Stimulated activated CD4-positive, alpha-beta T cell treated with anti-CD3 and anti-CD28 coated beads, Interleukin-12 subunit alpha, Interleukin-12 subunit beta, amount 100 ng/mL, for 48 hours (primary cell): ENCODE measurements around the gene CD52.
A peak's percentile ranks its signal among the peaks of the same experiment; 100 is the strongest.
"Not testable (repeated sequence)": the region's sequence is repeated elsewhere in the genome, so short reads cannot be mapped to it uniquely, and the experiment has no call there.

Experiments
- DNase-seq, 3 donors: peaks; one replicate each; pipeline ENCODE4 v3.0.0-alpha.2; 2020; ENCODE audit warnings: low read depth in 2 of 3, low spot score in 1 of 3

The CD52 gene

GRCh38 chr1:26329380-26329779 lies 11.6 kb downstream of the CD52 start:
- DNase-seq = not testable (repeated sequence)

- no peak for DNase-seq
These were observed 12.5 kb downstream of the CD52 start for GRCh38 chr1:26330276-26330675.

- not testable (repeated sequence) for DNase-seq
These were observed 15.6 kb downstream of the CD52 start for GRCh38 chr1:26333312-26333711.

GRCh38 chr1:26335774-26336476 lies 18.2 kb downstream of the CD52 start:
- no peak for DNase-seq

GRCh38 chr1:26336477-26337205 lies 18.9 kb downstream of the CD52 start:
- peak; percentile 67 to 79 (median 78) for DNase-seq

GRCh38 chr1:26337206-26337535 lies 19.4 kb downstream of the CD52 start:
- DNase-seq = no peak

GRCh38 chr1:26337625-26338024 lies 19.9 kb downstream of the CD52 start:
- no peak for DNase-seq

- DNase-seq = no peak
These were observed 20.9 kb downstream of the CD52 start for GRCh38 chr1:26338670-26339069.

GRCh38 chr1:26340047-26340481 lies 22.3 kb downstream of the CD52 start:
- DNase-seq = no peak

- no peak for DNase-seq
These were observed 26.6 kb downstream of the CD52 start for GRCh38 chr1:26344147-26344920.

- no peak for DNase-seq
These were observed 28.0 kb downstream of the CD52 start for GRCh38 chr1:26345718-26346117.

- DNase-seq = no peak
These were observed 28.7 kb downstream of the CD52 start for GRCh38 chr1:26346274-26347033.

- no peak for DNase-seq
These were observed 31.6 kb downstream of the CD52 start for GRCh38 chr1:26349188-26349876.

- DNase-seq = no peak
These were observed 32.1 kb downstream of the CD52 start for GRCh38 chr1:26349877-26350244.

- no peak for DNase-seq
These were observed 32.6 kb downstream of the CD52 start for GRCh38 chr1:26350343-26350700.

GRCh38 chr1:26350701-26351589 lies 33.2 kb downstream of the CD52 start:
- DNase-seq = no peak

GRCh38 chr1:26351590-26352337 lies 34.0 kb downstream of the CD52 start:
- no peak for DNase-seq

GRCh38 chr1:26352338-26352679 lies 34.6 kb downstream of the CD52 start:
- no peak for DNase-seq

- no peak for DNase-seq
These were observed 35.6 kb downstream of the CD52 start for GRCh38 chr1:26353210-26353859.
